Measurements from ENCODE around the gene CLK1. TPM values are rescaled to one million over a fixed set of nuclear protein-coding genes. Genes with fewer than 3 reads are reported as not detected.
"Not testable (repeated sequence)": the region's sequence is repeated elsewhere in the genome, so short reads cannot be mapped to it uniquely, and the experiment has no call there.

Gene CLK1
- total RNA-seq, 1 experiment from 2014 or later: 106 TPM

DNA sequence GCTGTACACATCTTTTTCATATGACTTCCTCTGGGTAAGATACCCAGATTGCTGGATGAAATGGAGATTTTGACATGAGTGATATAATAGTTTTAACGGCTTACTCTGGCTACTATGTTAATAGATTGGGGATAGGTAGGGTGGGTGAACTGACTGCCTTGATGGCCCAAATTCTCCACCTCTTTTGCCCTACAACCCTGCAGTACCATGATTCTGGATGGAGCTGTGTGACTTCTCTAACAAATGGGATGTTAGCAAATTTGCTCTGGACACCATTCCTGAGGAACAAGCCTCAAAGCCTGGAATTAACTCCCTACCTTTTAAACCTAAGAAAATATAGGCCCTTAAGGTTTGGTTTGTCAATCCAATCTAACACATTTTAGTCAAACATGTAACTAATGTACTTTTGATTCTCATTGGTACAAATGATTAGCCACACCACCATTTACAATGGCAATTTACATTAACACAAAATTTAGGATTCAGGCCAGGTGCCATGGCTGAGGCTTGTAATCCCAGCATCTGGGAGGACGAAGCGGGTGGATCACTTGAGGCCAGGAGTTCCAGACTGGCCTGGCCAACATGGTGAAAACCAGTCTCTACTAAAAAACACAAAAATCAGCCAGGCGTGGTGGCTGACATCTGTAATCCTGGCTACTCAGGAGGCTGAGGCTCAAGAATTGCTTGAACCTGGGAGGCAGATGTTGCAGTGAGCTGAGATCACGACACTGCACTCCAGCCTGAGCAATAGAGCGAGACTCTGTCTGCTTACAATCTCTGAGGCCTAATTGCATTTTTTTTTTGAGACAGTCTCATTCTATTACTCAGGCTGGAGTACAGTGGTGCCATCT lies 12.8 kb downstream of the CLK1 start:
- DNase-seq (ENCODE audit: low read depth): no peak

DNA sequence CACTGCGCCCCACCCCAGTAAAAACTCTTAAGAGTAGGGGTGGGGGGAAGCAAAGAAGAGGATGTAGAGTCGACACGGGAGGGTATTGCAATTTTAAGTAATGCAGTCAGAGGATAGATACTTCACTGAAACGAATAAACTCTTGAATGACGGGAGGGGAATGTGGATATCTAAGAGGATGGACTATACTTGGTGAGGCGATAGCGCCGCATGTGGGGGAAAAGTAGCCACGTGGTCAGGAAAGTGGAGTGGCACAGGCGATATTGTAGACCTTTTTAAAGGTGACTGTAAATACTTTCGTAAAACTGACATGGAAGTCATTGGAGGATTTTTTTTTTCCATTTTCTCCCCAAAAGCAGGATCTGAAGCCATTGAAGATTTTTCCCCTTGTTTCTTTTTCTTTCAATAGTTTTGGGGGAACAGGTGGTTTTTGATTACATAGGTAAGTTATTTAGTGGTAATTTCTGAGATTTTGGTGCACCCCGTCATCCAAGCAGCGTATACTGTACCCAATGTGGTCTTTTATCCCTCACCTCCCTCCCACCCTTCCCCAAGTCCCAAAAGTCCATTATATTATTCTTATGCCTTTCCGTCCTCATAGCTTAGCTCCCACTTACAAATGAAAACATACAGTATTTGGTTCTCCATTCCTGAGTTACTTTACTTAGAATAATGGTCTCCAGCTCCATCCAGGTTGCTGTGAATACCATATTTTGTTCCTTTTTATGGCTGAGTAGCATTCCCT lies 13.8 kb downstream of the CLK1 start:
- DNase-seq (ENCODE audit: low read depth): no peak

DNA sequence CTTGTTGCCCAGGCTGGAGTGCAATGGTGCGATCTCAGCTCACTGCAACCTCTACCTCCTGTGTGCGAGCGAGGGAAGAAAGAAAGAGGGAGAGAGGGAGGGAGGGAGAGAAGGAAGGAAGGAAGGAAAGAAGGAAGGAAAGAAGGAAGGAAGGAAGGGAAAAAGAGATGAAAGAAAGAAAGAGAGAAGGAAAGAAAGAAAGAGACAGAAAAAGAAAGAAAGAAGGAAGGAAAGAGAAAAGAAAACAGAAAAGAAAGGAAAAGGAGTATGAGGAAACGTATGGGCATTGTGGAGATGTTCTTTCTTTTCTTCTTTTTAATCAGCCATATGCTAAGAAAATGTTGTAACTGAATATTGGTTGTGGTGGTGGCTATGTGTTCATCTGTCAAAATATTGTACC lies 16.5 kb downstream of the CLK1 start:
- no peak for DNase-seq (ENCODE audit: low read depth)

DNA sequence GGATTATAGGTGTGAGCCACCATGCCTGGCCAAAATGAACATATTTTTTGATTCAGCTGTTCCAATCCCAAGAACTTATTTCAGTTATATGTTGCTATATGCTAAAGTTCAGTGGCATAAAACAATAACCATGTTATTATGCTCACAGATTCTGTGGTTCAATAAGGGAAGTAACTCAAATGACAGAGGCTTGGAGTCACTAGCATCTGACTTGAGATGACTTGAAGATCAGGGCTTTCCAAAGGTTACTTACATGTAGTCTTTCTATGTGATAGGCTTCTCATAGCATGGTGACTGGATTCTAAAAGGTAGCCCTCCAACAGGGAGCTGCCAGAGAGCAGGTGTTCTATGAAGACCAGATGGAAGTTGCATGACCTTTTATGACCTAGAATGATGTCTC lies 17.2 kb downstream of the CLK1 start:
- DNase-seq (ENCODE audit: low read depth): no peak

DNA sequence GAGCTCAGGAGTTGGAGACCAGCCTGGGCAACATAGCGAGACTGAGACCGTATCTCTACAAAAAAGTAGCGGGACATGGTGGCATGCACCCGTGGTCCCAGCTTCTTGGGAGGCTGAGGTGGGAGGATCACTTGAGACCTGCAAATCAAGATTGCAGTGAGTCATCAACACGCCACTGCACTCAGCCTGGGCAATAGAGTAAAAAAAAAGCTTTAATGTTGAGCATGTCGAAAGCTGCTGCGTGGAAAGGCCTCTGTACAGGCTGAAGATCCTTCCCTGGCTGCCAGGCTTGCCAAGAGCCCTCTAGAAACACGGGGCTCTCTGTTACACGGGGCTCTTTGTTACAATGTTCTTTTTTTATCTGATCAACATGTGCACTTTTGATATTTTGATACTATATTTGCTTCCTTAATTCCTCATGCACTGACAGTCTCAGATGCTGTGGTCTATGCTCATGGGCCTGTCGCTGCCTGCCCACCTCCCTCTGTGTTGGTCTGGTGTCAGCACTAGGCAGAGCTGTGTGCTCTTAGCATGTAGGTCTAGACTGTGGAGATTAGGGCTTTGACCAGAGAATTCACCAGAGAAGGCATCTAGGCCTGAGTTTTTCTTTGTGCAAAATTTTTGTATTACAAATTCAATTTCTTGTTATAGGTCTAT lies 18.7 kb downstream of the CLK1 start:
- no peak for DNase-seq (ENCODE audit: low read depth)

DNA sequence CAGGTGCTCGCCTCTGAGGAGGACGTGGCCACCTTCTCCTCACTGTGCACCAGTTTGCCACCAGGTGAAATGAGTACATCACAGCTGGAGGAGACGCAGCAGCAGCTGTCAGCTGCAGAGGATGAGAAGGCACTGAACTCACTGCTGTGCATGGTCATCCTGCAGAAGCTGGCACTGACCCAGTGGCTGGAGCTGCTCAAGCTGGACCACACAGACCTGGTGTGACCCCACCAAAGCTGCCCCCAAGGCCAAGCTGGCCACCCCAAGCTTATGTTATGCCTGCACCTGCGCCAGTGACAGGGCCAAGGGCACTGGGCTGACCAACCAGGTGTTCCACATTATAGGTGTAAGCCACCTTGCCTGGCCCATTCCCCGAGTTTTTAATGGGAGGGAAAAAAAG lies 19.3 kb downstream of the CLK1 start:
- DNase-seq (ENCODE audit: low read depth): no peak

DNA sequence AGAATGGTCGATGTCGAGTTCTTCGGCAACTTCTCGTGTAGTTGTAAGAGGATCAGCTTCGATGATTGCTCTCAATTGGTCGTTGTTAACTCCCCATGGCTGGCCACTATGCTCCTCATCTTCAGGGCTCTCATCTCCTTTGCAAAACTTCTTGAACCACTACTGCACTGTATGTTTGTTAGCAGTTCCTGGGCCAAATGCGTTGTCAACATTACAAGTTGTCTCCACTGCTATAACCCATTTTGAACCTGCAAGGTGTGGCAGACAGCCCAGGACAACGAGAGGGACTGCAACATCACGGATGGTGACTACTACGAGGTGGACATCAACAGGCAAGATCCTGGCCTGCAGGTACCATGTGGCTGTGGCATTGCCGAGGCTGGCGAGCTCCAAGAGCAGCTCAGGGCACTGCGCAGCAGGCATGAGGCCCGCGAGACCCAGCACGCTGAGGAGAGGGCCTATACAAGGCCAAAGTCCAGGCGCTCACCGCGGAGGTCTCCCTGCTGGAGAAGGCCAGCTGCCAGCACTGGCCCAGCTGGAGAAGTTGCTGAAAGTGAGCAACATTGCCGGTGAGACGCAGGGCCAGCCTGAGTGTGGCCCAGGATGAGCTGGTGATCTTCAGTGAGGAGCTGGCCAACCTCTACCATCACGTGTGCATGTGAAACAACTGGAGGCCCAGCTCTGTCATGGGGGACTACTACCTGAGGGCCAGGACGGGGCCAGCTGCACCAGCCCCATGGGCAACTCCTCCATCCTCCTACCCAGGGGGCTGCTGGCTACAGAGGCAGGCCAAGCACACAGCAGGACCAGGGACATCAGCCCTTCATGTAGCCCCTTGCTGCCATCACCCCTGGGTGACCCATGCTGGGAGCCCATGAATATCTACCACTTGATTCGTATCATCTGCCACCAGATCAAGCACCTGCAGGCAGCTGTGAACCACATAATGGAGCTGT lies 20.2 kb downstream of the CLK1 start:
- DNase-seq (ENCODE audit: low read depth): no peak

DNA sequence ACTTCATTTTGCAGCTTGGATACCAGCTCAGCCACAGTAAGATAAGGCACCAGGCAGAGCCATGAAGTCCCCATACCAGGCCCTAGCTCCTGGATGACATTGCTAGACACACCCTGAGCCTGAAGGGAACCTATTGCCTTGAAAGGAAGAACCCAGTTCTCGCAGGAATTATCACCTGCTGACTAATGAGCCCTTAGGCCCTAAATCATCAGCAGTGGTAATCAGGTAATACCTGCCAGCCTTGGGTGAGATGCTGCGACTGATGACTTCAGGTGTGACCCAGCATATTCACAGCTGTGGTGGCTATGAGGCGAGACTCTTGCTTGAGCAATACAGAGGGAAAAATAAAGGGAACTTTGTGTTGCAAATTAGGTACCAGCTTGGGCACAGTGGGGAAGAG lies 24.9 kb downstream of the CLK1 start:
- DNase-seq (ENCODE audit: low read depth): no peak

DNA sequence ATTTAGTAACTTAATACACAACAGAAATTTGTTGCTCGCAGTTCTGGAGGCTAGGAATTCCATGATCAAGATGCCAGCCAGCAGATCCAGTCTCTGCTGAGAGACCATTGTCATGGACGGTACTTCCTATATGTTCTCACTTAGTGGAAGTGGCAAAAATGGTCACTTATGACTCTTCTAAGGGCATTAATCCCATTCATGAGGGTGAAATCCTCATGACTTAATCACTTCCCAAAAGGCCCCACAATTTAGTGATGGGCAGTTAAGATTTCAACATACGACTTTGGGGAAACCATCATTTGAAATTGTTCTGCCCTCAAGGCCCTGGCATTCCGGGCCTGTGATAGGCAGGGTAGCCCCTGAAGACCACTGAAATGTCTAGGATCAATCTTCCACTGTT lies 29.8 kb downstream of the CLK1 start:
- DNase-seq (ENCODE audit: low read depth): no peak

DNA sequence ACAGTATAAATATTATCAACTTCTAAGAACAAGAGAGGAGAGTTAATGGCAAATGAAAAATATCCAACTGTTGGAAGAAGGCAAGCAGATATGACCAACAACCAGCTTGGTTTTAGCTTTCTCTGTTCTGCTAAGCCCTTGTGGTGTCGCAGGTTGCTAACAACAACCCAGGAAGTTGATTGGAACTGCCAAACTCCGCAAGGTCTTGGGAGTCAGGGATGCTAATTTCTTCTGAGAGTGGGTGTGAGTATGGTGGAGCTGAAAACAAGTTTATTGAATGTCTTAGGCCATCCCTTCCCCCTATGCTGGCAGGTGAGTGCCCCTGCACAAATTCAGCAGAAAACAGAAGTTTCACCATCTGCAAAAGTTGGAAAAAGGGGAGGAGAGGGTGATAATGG lies 35.2 kb downstream of the CLK1 start:
- DNase-seq (ENCODE audit: low read depth): no peak

DNA sequence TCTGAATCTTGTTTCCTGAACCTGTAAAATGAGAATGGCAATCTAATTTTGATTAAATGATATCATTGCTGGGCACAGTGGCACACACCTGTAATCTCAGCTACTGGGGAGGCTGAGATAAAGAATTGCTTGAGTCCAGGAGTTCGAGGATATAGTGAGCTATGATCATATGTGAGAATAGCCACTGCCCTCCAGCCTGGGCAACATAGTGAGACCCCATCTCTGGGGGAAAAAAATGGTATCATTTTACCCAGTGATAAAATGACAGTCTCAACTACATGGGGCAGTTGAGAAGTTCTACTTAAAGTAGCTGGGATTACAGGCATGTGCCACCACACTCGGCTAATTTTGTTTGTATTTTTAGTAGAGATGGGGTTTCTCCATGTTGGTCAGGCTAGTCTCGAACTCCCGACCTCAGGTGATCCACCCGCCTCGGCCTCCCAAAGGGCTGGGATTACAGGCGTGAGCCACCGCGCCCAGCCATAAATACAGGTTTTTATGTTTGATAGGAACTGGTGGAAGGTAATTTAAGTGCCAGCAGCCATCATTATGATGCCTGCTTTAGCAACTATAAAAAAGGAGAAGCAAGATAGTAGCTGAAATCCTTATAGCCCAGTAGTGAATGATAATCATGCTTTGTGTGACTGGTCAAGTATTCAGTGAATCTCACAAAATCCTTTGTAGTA lies 35.7 kb downstream of the CLK1 start:
- no peak for DNase-seq (ENCODE audit: low read depth)

DNA sequence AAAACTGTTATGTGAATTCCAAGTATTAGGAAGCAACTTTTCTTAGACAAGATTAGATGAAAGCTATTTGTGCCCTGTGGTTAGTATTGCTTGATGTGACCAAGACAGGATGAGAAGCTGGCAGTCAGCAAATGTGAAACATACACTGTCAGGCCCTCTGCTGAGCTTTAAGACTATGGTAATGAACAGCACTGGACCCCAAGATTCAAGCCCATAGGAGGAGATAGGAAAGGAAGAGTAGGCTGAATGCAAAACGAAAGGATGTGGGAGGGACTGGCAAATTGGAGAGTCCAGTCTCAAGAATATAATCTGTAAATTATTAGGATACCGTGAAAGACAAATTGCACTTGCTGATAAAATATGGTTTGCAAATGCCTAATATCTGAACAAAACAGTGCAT lies 36.4 kb downstream of the CLK1 start:
- no peak for DNase-seq (ENCODE audit: low read depth)

DNA sequence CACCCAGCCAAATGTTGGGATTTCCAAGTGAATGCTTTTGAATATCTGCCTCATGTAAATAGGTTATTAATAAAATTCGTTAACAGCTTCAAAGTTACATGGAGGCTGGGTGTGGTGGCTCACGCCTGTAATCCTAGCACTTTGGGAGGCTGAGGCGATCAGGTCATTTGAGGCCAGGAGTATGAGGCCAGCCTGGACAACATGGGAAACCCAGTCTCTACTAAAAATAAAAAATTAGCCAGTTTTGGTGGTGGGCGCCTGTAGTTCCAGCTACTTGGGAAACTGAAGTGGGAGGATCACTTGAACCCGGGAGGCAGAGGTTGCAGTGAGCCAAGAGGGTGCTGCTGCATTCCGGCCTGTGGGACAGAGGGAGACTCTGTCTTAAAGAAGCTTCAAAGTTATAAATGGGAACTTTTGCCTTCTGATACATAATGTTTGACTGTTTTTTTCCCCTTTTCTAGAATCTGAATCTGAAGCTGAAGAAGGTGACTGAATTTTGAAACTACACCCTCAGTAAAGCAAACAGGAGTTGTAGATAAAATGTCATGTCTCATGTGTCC lies 42.7 kb downstream of the CLK1 start:
- DNase-seq (ENCODE audit: low read depth): no peak

DNA sequence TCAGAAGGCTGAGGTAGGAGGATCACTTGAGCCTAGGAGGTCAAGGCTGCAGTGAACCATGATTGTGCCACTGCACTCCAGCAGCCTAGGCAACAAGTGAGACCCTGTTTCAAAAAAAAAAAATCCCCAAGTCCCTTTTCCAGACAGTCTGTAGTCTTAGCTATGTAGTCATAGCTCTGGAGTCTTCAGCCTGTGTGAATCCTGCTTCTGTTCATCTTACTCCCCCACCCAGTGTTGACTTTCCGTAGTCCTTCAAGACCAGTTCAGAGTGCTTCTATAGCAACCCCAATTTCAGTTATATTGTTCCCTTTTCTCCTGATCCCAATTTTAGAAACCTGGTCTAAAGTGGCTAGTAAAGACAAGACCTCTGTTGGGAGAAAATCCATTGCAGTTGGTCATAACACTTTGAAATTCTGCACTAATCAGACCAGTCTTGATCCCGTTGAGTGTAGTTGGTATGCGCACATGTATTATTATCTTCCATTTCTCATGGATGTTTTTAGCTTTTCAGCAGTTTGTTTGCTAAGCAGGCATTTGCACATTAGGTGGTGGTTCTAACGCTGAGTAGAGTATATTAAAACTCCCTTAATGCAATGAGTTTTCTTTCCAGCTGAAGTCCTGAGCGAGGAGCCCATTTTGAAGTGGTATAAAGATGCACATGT lies 43.8 kb downstream of the CLK1 start:
- DNase-seq (ENCODE audit: low read depth): no peak

DNA sequence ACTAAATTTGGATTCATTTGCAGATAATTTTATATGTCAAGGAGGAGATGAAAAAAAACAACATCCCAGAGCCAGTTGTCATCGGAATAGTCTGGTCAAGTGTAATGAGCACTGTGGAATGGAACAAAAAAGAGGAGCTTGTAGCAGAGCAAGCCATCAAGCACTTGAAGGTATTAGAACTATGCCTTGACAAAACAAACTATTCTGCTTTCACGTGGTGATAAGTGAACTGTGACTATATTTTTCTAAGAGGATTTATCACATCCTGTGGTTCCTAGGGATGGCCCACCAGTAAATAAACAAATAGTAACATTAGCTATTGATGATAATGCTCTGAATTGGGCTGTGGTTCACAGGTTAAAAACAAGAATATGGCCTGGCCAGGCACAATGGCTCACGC lies 45.7 kb downstream of the CLK1 start:
- DNase-seq (ENCODE audit: low read depth): not testable (repeated sequence)

DNA sequence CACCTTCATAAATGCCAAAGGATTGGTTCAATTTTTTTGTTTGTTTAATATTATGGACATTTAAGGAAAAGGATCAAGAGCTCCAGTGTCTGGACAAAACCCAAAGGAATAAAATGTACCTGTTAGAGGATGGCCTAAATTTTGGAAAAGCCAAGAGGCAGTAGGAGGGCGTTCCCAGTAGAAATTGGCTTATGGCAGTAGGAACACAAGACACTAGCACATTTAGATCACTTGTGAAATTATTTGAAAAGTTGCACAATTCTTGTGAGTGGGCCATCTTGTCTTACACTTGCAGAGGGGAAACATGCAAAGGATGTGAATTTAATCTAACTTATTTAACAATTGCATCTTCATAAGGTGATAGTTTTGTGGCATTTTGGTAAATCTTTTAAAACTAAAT lies 49.5 kb downstream of the CLK1 start:
- no peak for DNase-seq (ENCODE audit: low read depth)

DNA sequence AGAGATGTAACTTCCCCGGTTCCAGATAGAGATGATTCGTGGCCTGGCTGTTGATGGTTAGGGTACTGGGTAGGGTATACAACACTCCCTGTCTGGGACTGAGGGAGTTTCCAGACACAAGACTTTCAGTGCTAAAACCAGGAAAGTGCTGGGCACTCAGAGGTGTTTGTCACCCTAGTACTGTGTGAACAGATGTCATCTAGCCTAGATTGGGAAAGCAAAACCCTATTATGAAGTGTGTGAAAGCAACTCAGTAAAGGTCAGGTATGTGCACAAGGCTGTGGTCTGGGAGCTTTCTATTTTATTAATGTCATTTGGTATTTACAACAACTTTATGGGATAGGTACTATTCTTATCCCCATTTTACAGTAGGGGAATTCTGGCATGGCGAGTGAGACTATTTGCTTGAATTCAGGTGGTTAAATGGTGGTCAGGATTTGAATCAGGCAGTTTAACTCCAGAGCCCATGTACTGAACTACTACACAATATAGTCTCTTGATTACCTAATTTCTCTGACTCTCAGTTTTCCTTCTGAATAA lies 50.1 kb downstream of the CLK1 start:
- no peak for DNase-seq (ENCODE audit: low read depth)

DNA sequence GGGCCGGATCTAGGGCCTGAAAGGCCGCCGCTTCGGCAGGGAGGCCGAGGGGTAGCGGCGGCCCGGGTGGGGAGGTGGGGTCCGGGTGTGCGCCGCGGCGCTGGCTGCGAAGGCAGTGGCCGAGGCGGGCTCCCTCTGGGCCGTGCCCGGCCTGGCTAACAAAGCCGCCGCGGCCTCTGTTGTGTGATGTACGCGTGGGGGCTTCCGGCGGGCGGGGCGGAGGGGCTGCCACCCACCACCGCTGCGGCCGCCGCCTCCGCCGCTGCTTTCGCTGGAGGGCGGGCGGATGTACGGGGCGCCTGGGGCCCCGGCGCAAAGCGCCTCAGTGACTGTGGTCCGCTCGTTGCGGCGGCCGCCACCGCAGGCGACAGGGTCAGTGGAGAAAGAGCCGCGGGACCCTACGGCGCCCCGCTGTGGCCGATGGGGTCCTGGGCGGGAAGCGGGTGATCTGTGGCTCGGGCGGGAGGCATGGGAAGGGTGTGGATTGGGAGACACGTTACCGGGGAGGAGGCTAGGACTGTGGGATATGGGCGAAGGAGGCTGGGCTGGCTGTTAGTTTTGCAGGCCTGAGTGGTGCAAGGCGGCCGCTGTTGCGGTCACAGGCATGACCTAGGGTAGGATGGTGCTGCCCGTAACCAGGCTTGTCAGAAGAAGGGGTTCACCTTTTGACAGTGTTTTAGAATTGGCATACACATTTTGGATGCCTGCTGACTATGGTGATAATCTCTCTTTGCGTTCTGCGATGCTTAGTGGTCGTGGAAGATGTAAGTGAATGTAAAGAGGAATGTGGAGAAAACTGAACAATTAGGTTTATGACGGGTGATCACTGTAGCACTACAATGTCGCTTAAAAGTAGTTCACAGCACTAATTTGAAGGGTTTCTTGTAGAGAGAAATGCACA lies 52.1 kb downstream of the CLK1 start:
- peak; percentile 75 for DNase-seq (ENCODE audit: low read depth)

Data from RPMI7951 (cell line).